Measurements from ENCODE around the gene FCER1G.

FCER1G gene

GRCh38 chr1:161218301-161219077 is 3.4 kb downstream of the FCER1G start:
- Histone ChIP-seq H3K4me1 (ENCODE audit: control insufficient read depth, insufficient read depth, low read length) (no peaks in the 10 kb centered on the region), H3K36me3 (ENCODE audit: control insufficient read depth in 2 of 2, insufficient read depth in 1 of 2, low read length in 2 of 2) (peaks cover 4 to 16% of the 10 kb centered on the region in 2 experiments), H3K4me3 (ENCODE audit: low read depth, low read length) (no peak overlapping the region), H3K9me3 (ENCODE audit: control insufficient read depth, insufficient read depth, low read depth, low read length) (no peaks in the 10 kb centered on the region), H3K27ac (ENCODE audit: extremely low read depth, low read depth, low read length) (no peak overlapping the region)
- no peak for TF ChIP-seq REPIN1 (tag by site-specific recombination; IDR thresholded peaks at IDR 0.05; ENCODE audit: low read depth)
- TF ChIP-seq ZNF658 (tag by site-specific recombination; IDR thresholded peaks at IDR 0.05): no peak
- no peak for TF ChIP-seq ZNF571 (tag by site-specific recombination; IDR thresholded peaks at IDR 0.05)
- no peak for TF ChIP-seq ZNF830 (tag by site-specific recombination; IDR thresholded peaks at IDR 0.05; ENCODE audit: low read depth)
- no peak for TF ChIP-seq ZSCAN30 (tag by site-specific recombination; IDR thresholded peaks at IDR 0.05)
- no peak for TF ChIP-seq ZNF501 (tag by site-specific recombination; IDR thresholded peaks at IDR 0.05)
- no peak for TF ChIP-seq ZNF558 (tag by site-specific recombination; IDR thresholded peaks at IDR 0.05)
- TF ChIP-seq ZNF585B (tag by site-specific recombination; IDR thresholded peaks at IDR 0.05): no peak
- no peak for TF ChIP-seq ZBTB1 (tag by site-specific recombination; IDR thresholded peaks at IDR 0.05)
- TF ChIP-seq ZNF155 (tag by site-specific recombination; IDR thresholded peaks at IDR 0.05): no peak
- no peak for TF ChIP-seq ZNF114 (tag by site-specific recombination; IDR thresholded peaks at IDR 0.05)
- POLR2A ChIA-PET: interaction anchor here (1.3 kb wide), 1 partner anchor 16 kb away, joined by 3 read pairs; the partner anchor contains the start of gene NDUFS2
- CTCF ChIA-PET: interaction anchor here (0.7 to 2.5 kb wide), 11 partner anchors 8 to 164 kb away, joined by 3 to 9 read pairs (median 5); partner anchors contain the start of gene NDUFS2

- ChIA-PET POLR2A (interaction anchor here (1.3 kb wide), 1 partner anchor 17 kb away, joined by 3 read pairs; the partner anchor contains the start of gene NDUFS2), CTCF (interaction anchor here (0.6 to 2.5 kb wide), 10 partner anchors 8 to 492 kb away, joined by 3 to 9 read pairs (median 4); partner anchors contain the start of gene NDUFS2)
Observed at GRCh38 chr1:161219078-161219892, 4.2 kb downstream of the FCER1G start.

More at GRCh38 chr1:161219078-161219892, 4.2 kb downstream of the FCER1G start:
- Histone ChIP-seq H3K4me1 (ENCODE audit: control insufficient read depth, insufficient read depth, low read length) (no peaks in the 10 kb centered on the region), H3K36me3 (ENCODE audit: control insufficient read depth in 2 of 2, insufficient read depth in 1 of 2, low read length in 2 of 2) (peaks cover 2 to 8% of the 10 kb centered on the region in 2 experiments; a peak in 2 of 3 replicates), H3K4me3 (ENCODE audit: low read depth, low read length) (no peak overlapping the region), H3K27ac (ENCODE audit: extremely low read depth, low read depth, low read length) (no peak overlapping the region), H3K9me3 (ENCODE audit: control insufficient read depth, insufficient read depth, low read depth, low read length) (no peaks in the 10 kb centered on the region)
- TF ChIP-seq ZNF792 (tag by site-specific recombination; IDR thresholded peaks at IDR 0.05) (no peak), WT1 (tag by site-specific recombination; IDR thresholded peaks at IDR 0.05) (no peak), SETDB1 (IDR thresholded peaks at IDR 0.05; ENCODE audit: insufficient read length, low read length) (no peak), ZNF529 (tag by site-specific recombination; IDR thresholded peaks at IDR 0.05; ENCODE audit: insufficient replicate concordance) (no peak), ZNF202 (tag by site-specific recombination; IDR thresholded peaks at IDR 0.05; ENCODE audit: borderline replicate concordance) (no peak), ZNF24 (tag by site-specific recombination; IDR thresholded peaks at IDR 0.05) (no peak), ZEB2 (tag by site-specific recombination; IDR thresholded peaks at IDR 0.05) (no peak), ZBTB48 (tag by site-specific recombination; IDR thresholded peaks at IDR 0.05) (no peak), HIC1 (tag by site-specific recombination; IDR thresholded peaks at IDR 0.05) (no peak), TCF7L2 (IDR thresholded peaks at IDR 0.05; ENCODE audit: borderline replicate concordance, low read depth, low read length) (no peak), ZNF518A (tag by site-specific recombination; conservative IDR thresholded peaks at IDR 0.05; ENCODE audit: low read depth) (no peak), MYNN (tag by site-specific recombination; IDR thresholded peaks at IDR 0.05; ENCODE audit: borderline replicate concordance) (no peak), ZNF658 (tag by site-specific recombination; IDR thresholded peaks at IDR 0.05) (no peak), ZNF514 (tag by site-specific recombination; IDR thresholded peaks at IDR 0.05) (no peak)
